ENCODE results near the gene SORCS2.

Gene SORCS2

GRCh38 chr4:7714176-7714575 lies 521.8 kb downstream of the SORCS2 start:
- no peak for TF ChIP-seq GATA3 (IDR thresholded peaks at IDR 0.05; ENCODE audit: low read depth, low read length)
- no peak for TF ChIP-seq GATA2 (IDR thresholded peaks at IDR 0.05; ENCODE audit: low read depth, low read length)

GRCh38 chr4:7714738-7715137 lies 522.4 kb downstream of the SORCS2 start:
- no peak for TF ChIP-seq GATA3 (IDR thresholded peaks at IDR 0.05; ENCODE audit: low read depth, low read length)
- TF ChIP-seq GATA2 (IDR thresholded peaks at IDR 0.05; ENCODE audit: low read depth, low read length): no peak

GRCh38 chr4:7715271-7716009 lies 523.1 kb downstream of the SORCS2 start:
- TF ChIP-seq GATA3 (IDR thresholded peaks at IDR 0.05; ENCODE audit: low read depth, low read length) (no peak), GATA2 (IDR thresholded peaks at IDR 0.05; ENCODE audit: low read depth, low read length) (no peak)

GRCh38 chr4:7716010-7716721 lies 523.8 kb downstream of the SORCS2 start:
- TF ChIP-seq GATA2 (IDR thresholded peaks at IDR 0.05; ENCODE audit: low read depth, low read length) (no peak), GATA3 (IDR thresholded peaks at IDR 0.05; ENCODE audit: low read depth, low read length) (no peak)

- no peak for TF ChIP-seq GATA2 (IDR thresholded peaks at IDR 0.05; ENCODE audit: low read depth, low read length)
- TF ChIP-seq GATA3 (IDR thresholded peaks at IDR 0.05; ENCODE audit: low read depth, low read length): no peak
Observed at GRCh38 chr4:7717161-7717560, 524.8 kb downstream of the SORCS2 start.

- no peak for TF ChIP-seq GATA3 (IDR thresholded peaks at IDR 0.05; ENCODE audit: low read depth, low read length)
- TF ChIP-seq GATA2 (IDR thresholded peaks at IDR 0.05; ENCODE audit: low read depth, low read length): no peak
Observed at GRCh38 chr4:7717946-7718490, 525.7 kb downstream of the SORCS2 start.

GRCh38 chr4:7719354-7720174 lies 527.2 kb downstream of the SORCS2 start:
- no peak for TF ChIP-seq GATA2 (IDR thresholded peaks at IDR 0.05; ENCODE audit: low read depth, low read length)
- TF ChIP-seq GATA3 (IDR thresholded peaks at IDR 0.05; ENCODE audit: low read depth, low read length): no peak

- TF ChIP-seq GATA2 (IDR thresholded peaks at IDR 0.05; ENCODE audit: low read depth, low read length) (no peak), GATA3 (IDR thresholded peaks at IDR 0.05; ENCODE audit: low read depth, low read length) (no peak)
Observed at GRCh38 chr4:7721984-7722551, 529.7 kb downstream of the SORCS2 start.

- TF ChIP-seq GATA2 (IDR thresholded peaks at IDR 0.05; ENCODE audit: low read depth, low read length) (no peak), GATA3 (IDR thresholded peaks at IDR 0.05; ENCODE audit: low read depth, low read length) (no peak)
Observed at GRCh38 chr4:7722766-7723387, 530.5 kb downstream of the SORCS2 start.

GRCh38 chr4:7723625-7724024 lies 531.3 kb downstream of the SORCS2 start:
- TF ChIP-seq GATA2 (IDR thresholded peaks at IDR 0.05; ENCODE audit: low read depth, low read length) (no peak), GATA3 (IDR thresholded peaks at IDR 0.05; ENCODE audit: low read depth, low read length) (no peak)

GRCh38 chr4:7725951-7726350 lies 533.6 kb downstream of the SORCS2 start:
- TF ChIP-seq GATA3 (IDR thresholded peaks at IDR 0.05; ENCODE audit: low read depth, low read length) (no peak), GATA2 (IDR thresholded peaks at IDR 0.05; ENCODE audit: low read depth, low read length) (no peak)

GRCh38 chr4:7726665-7727413 lies 534.5 kb downstream of the SORCS2 start:
- TF ChIP-seq GATA2 (IDR thresholded peaks at IDR 0.05; ENCODE audit: low read depth, low read length): no peak
- TF ChIP-seq GATA3 (IDR thresholded peaks at IDR 0.05; ENCODE audit: low read depth, low read length): no peak

GRCh38 chr4:7727749-7728148 lies 535.4 kb downstream of the SORCS2 start:
- TF ChIP-seq GATA2 (IDR thresholded peaks at IDR 0.05; ENCODE audit: low read depth, low read length): no peak
- no peak for TF ChIP-seq GATA3 (IDR thresholded peaks at IDR 0.05; ENCODE audit: low read depth, low read length)

Data from SH-SY5Y (cell line).